ENCODE results near the gene NFU1. TPM values are rescaled to one million over a fixed set of nuclear protein-coding genes. Genes with fewer than 3 reads are reported as not detected.

NFU1 gene
- total RNA-seq, 1 donor from 2014 or later = 25.4 TPM

- no peaks in the 10 kb centered on the region for H3K36me3 ChIP-seq (ENCODE audit: control insufficient read depth, insufficient read depth, low read length)
- no peak for DNase-seq (ENCODE audit: low read depth)
- TF ChIP-seq CTCF (IDR thresholded peaks at IDR 0.05; ENCODE audit: insufficient read depth, low read length, poor library complexity, severe bottlenecking) = no peak
- no peak overlapping the region for H3K4me3 ChIP-seq (ENCODE audit: low read depth, low read length)
- H3K27me3 ChIP-seq (ENCODE audit: control insufficient read depth, insufficient read depth, low read length) = no peaks in the 10 kb centered on the region
Measured at GRCh38 chr2:69456950-69457445, 19.8 kb upstream of the NFU1 start.

GRCh38 chr2:69456154-69456553 is 18.9 kb upstream of the NFU1 start:
- TF ChIP-seq CTCF (IDR thresholded peaks at IDR 0.05; ENCODE audit: insufficient read depth, low read length, poor library complexity, severe bottlenecking) = no peak
- Histone ChIP-seq H3K36me3 (ENCODE audit: control insufficient read depth, insufficient read depth, low read length) (no peaks in the 10 kb centered on the region), H3K4me3 (ENCODE audit: low read depth, low read length) (no peak overlapping the region), H3K27me3 (ENCODE audit: control insufficient read depth, insufficient read depth, low read length) (no peaks in the 10 kb centered on the region)
- no peak for DNase-seq (ENCODE audit: low read depth)

- DNase-seq (ENCODE audit: low read depth) = no peak
- Histone ChIP-seq H3K36me3 (ENCODE audit: control insufficient read depth, insufficient read depth, low read length) (no peaks in the 10 kb centered on the region), H3K4me3 (ENCODE audit: low read depth, low read length) (no peak overlapping the region), H3K27me3 (ENCODE audit: control insufficient read depth, insufficient read depth, low read length) (no peaks in the 10 kb centered on the region)
- no peak for TF ChIP-seq CTCF (IDR thresholded peaks at IDR 0.05; ENCODE audit: insufficient read depth, low read length, poor library complexity, severe bottlenecking)
Measured at GRCh38 chr2:69454976-69455375, 17.7 kb upstream of the NFU1 start.

GRCh38 chr2:69453475-69454129 is 16.4 kb upstream of the NFU1 start:
- no peak for DNase-seq (ENCODE audit: low read depth)
- no peak for TF ChIP-seq CTCF (IDR thresholded peaks at IDR 0.05; ENCODE audit: insufficient read depth, low read length, poor library complexity, severe bottlenecking)
- no peaks in the 10 kb centered on the region for H3K36me3 ChIP-seq (ENCODE audit: control insufficient read depth, insufficient read depth, low read length)
- H3K4me3 ChIP-seq (ENCODE audit: low read depth, low read length) = no peak overlapping the region
- H3K27me3 ChIP-seq (ENCODE audit: control insufficient read depth, insufficient read depth, low read length) = no peaks in the 10 kb centered on the region

- H3K4me3 ChIP-seq (ENCODE audit: low read depth, low read length) = no peak overlapping the region
- no peaks in the 10 kb centered on the region for H3K27me3 ChIP-seq (ENCODE audit: control insufficient read depth, insufficient read depth, low read length)
- H3K36me3 ChIP-seq (ENCODE audit: control insufficient read depth, insufficient read depth, low read length) = no peaks in the 10 kb centered on the region
- no peak for TF ChIP-seq CTCF (IDR thresholded peaks at IDR 0.05; ENCODE audit: insufficient read depth, low read length, poor library complexity, severe bottlenecking)
- DNase-seq (ENCODE audit: low read depth) = no peak
Measured at GRCh38 chr2:69452687-69453086, 15.5 kb upstream of the NFU1 start.
